ENCODE results near the gene KRCC1. TPM values are rescaled to one million over a fixed set of nuclear protein-coding genes. Genes with fewer than 3 reads are reported as not detected.
A peak's percentile ranks its signal among the peaks of the same experiment; 100 is the strongest.
"Not testable (repeated sequence)": the region's sequence is repeated elsewhere in the genome, so short reads cannot be mapped to it uniquely, and the experiment has no call there.

The KRCC1 gene
- total and polyA plus RNA-seq, 11 donors = 18.7 to 25.1 (median 21.1) TPM

DNA sequence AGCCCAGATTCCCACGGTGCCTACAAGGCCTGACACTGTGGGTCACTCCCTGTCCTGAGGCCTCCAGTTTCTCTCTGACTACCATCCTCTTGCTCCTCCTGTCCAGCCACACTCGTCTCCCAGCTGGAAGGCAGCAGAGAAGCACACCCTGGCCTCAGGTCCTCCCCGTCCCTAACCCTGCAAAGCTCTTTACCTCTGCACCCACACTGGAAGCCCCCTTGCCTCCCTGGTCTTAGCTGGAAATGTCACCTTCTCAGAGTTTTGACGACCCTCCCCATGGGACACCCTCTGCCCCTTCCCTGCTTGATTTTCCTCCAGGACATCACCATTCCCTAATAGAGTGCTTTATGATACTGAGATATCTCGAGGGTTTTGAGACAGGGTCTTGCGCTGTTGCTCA, 49.8 kb downstream of the KRCC1 start:
- intact Hi-C loops (cut with DNase I) = no loop called here
- Histone ChIP-seq H3K36me3 (no peaks in the 10 kb centered on the region), H3K9me3 (no peaks in the 10 kb centered on the region), H3K4me3 (no peak overlapping the region), H3K4me1 (peaks cover 0 to 5% (median 0%) of the 10 kb centered on the region in 12 donors), H3K27ac (no peak overlapping the region), H3K27me3 (peaks cover 0 to 14% (median 0%) of the 10 kb centered on the region in 9 donors)
- WGBS, 4 donors = 81 to 90% (median 85%) methylated on average over 6 of the region's 6 CpGs
- no peak for ATAC-seq
- no peak for DNase-seq
- TF ChIP-seq, protein P1, sequence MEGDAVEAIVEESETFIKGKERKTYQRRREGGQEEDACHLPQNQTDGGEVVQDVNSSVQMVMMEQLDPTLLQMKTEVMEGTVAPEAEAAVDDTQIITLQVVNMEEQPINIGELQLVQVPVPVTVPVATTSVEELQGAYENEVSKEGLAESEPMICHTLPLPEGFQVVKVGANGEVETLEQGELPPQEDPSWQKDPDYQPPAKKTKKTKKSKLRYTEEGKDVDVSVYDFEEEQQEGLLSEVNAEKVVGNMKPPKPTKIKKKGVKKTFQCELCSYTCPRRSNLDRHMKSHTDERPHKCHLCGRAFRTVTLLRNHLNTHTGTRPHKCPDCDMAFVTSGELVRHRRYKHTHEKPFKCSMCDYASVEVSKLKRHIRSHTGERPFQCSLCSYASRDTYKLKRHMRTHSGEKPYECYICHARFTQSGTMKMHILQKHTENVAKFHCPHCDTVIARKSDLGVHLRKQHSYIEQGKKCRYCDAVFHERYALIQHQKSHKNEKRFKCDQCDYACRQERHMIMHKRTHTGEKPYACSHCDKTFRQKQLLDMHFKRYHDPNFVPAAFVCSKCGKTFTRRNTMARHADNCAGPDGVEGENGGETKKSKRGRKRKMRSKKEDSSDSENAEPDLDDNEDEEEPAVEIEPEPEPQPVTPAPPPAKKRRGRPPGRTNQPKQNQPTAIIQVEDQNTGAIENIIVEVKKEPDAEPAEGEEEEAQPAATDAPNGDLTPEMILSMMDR (IDR thresholded peaks at IDR 0.05) = no peak
- no peak for TF ChIP-seq POLR2A (IDR thresholded peaks at IDR 0.05)

DNA sequence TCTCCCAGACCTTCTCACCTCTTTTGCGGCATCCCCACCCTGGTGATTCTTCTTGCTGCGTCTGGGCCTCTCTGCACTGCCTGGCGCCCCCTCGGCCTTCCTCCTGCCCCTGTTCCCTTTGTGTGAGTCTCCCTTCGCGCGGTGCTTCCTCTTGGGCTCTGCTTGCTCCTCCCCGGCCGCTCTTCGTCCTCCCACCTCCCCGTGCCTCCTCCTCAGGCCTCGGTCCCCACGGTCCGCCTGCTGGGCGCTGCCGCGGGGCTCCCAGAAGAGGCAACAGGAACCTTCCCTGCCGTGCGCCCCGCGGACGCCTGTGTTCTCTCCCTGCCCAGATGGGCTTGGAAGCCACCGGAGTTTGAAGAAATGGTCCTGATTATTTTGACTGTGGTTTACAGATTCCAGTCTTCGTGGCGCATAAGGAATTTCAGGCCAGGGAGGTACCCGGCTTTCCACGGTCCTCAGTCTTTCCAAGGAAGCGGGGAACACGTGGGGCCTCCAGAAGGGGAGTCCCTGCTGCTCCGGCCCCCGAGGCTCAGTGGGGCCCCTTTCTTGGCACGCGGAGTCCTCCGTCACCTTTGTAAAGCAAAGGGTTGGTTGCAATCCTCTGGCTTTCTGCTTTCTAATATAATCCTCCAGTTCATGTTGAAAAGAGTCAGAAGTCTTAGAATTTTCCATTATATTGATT, 52.4 kb downstream of the KRCC1 start:
- Histone ChIP-seq H3K9me3 (no peaks in the 10 kb centered on the region), H3K4me1 (peaks cover 0 to 5% (median 0%) of the 10 kb centered on the region in 12 donors), H3K4me3 (no peak overlapping the region), H3K27me3 (peaks cover 0 to 14% (median 0%) of the 10 kb centered on the region in 9 donors), H3K36me3 (no peaks in the 10 kb centered on the region), H3K27ac (no peak overlapping the region)
- no peak for DNase-seq
- 44 to 66% (median 50%) methylated on average over 34 of the region's 34 CpGs for WGBS, 4 donors
- TF ChIP-seq POLR2A (IDR thresholded peaks at IDR 0.05) = no peak
- TF ChIP-seq, protein P1 (IDR thresholded peaks at IDR 0.05) = no peak
- intact Hi-C loops (cut with DNase I) = no loop called here
- ATAC-seq = peak in 1 of 4 donors; percentile 27

DNA sequence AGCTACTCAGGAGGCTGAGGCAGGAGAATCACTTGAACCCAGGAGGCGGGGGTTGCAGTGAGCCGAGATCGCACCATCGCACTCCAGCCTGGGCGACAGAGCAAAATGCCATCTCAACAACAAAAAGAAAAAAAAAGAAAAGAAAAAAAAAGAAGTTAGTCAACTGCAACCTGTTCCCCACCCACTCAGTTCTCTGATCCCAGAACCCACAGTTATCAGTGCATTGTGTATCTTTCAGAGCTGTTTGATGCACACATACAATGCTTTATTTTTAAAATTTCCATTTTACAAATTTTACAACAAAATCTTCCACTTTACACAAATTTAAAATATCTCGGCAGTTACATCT, 53.2 kb downstream of the KRCC1 start:
- Histone ChIP-seq H3K4me1 (peaks cover 0 to 5% (median 0%) of the 10 kb centered on the region in 12 donors), H3K9me3 (no peaks in the 10 kb centered on the region), H3K36me3 (no peaks in the 10 kb centered on the region), H3K27ac (no peak overlapping the region), H3K4me3 (no peak overlapping the region), H3K27me3 (peaks cover 0 to 14% (median 0%) of the 10 kb centered on the region in 9 donors)
- WGBS, 4 donors = 92 to 98% (median 96%) methylated on average over 6 of the region's 6 CpGs
- no peak for ATAC-seq
- intact Hi-C loops (cut with DNase I) = no loop called here
- no peak for DNase-seq
- no peak for TF ChIP-seq POLR2A (IDR thresholded peaks at IDR 0.05)
- TF ChIP-seq, protein P1 (IDR thresholded peaks at IDR 0.05) = no peak

DNA sequence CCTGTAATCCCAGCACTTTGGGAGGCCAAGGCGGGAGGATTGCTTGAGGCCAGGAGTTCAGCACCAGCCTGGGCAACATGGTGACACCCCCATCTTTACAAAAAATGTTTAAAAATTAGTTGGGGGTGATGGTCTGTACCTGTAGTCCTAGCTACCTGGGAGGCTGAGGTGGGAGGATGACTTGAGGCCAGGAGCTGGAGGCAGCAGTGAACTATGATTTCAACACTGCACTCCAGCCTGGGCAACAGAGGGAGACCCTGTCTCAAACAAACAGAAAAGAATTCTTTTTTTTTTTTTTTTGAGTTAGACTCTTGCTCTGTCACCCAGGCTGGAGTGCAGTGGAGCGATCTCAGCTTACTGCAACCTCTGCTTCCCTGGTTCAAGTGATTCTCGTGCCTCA, 55.1 kb downstream of the KRCC1 start:
- intact Hi-C loops (cut with DNase I); H3K9me3 ChIP-seq; H3K4me3 ChIP-seq; H3K4me1 ChIP-seq; H3K27ac ChIP-seq; ATAC-seq; DNase-seq; H3K36me3 ChIP-seq: not testable (repeated sequence)
- H3K27me3 ChIP-seq = peaks cover 0 to 14% (median 0%) of the 10 kb centered on the region in 9 donors
- 58 to 65% (median 62%) methylated on average over 3 of the region's 3 CpGs for WGBS, 4 donors

DNA sequence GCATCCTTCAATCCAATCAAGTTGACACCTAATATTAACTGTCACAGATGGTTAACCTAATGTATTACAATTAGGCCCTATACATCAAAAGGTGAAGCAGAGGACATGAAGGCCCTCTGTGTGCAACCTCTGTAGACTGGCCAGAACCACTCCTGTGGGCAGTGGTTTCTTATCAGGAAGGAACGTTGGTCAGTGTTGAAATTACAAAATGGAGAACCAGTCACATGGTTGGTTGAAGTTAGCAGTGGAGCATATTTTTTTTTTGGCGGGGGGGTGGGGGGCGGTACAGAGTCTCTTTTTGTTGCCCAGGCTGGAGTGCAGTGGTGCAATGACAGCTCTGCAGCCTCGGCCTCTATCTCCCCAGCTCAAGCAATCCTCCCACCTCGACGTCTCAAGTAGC, 59.0 kb downstream of the KRCC1 start:
- ATAC-seq (no peak), DNase-seq (no peak)
- H3K27me3 ChIP-seq = no peaks in the 10 kb centered on the region
- no peaks in the 10 kb centered on the region for H3K9me3 ChIP-seq
- TF ChIP-seq, protein P1 (IDR thresholded peaks at IDR 0.05) = no peak
- no peak for TF ChIP-seq POLR2A (IDR thresholded peaks at IDR 0.05)
- no peak overlapping the region for H3K4me3 ChIP-seq
- intact Hi-C loops (cut with DNase I) = no loop called here
- H3K27ac ChIP-seq = no peak overlapping the region
- H3K36me3 ChIP-seq = no peaks in the 10 kb centered on the region
- 79 to 89% (median 82%) methylated on average over 6 of the region's 6 CpGs for WGBS, 4 donors
- H3K4me1 ChIP-seq = peaks cover 0 to 2% (median 0%) of the 10 kb centered on the region in 12 donors

Measured in heart left ventricle (tissue), 16 donors.